ENCODE data around the gene DAB1.

Gene DAB1

GRCh38 chr1:57420981-57421785 is 2.7 kb downstream of the DAB1 start:
- no peak overlapping the region for H3K4me3 ChIP-seq (ENCODE audit: control insufficient read depth, low read depth, low read length)
- TF ChIP-seq CTCF (IDR thresholded peaks at IDR 0.05; ENCODE audit: control insufficient read depth, insufficient read depth, low read depth, low read length, missing control alignments): no peak
- no peak for DNase-seq (ENCODE audit: low read depth)

- no peak for TF ChIP-seq CTCF (IDR thresholded peaks at IDR 0.05; ENCODE audit: control insufficient read depth, insufficient read depth, low read depth, low read length, missing control alignments)
- DNase-seq (ENCODE audit: low read depth): no peak
- no peak overlapping the region for H3K4me3 ChIP-seq (ENCODE audit: control insufficient read depth, low read depth, low read length)
Observed at GRCh38 chr1:57418971-57419370, 4.9 kb downstream of the DAB1 start.

GRCh38 chr1:57411262-57411661 is 12.6 kb downstream of the DAB1 start:
- no peak overlapping the region for H3K4me3 ChIP-seq (ENCODE audit: control insufficient read depth, low read depth, low read length)
- DNase-seq (ENCODE audit: low read depth): no peak
- no peak for TF ChIP-seq CTCF (IDR thresholded peaks at IDR 0.05; ENCODE audit: control insufficient read depth, insufficient read depth, low read depth, low read length, missing control alignments)

- no peak for TF ChIP-seq CTCF (IDR thresholded peaks at IDR 0.05; ENCODE audit: control insufficient read depth, insufficient read depth, low read depth, low read length, missing control alignments)
Observed at GRCh38 chr1:57410508-57410907, 13.4 kb downstream of the DAB1 start.

GRCh38 chr1:57407928-57408327 is 15.9 kb downstream of the DAB1 start:
- H3K4me3 ChIP-seq (ENCODE audit: control insufficient read depth, low read depth, low read length): no peak overlapping the region
- TF ChIP-seq CTCF (IDR thresholded peaks at IDR 0.05; ENCODE audit: control insufficient read depth, insufficient read depth, low read depth, low read length, missing control alignments): no peak
- no peak for DNase-seq (ENCODE audit: low read depth)

More at GRCh38 chr1:57410508-57410907, 13.4 kb downstream of the DAB1 start:
- H3K4me3 ChIP-seq (ENCODE audit: control insufficient read depth, low read depth, low read length): no peak overlapping the region
- no peak for DNase-seq (ENCODE audit: low read depth)

GRCh38 chr1:57406428-57406970 is 17.4 kb downstream of the DAB1 start:
- no peak overlapping the region for H3K4me3 ChIP-seq (ENCODE audit: control insufficient read depth, low read depth, low read length)
- no peak for DNase-seq (ENCODE audit: low read depth)
- no peak for TF ChIP-seq CTCF (IDR thresholded peaks at IDR 0.05; ENCODE audit: control insufficient read depth, insufficient read depth, low read depth, low read length, missing control alignments)
